ENCODE results near the gene TRERF1. TPM values are rescaled to one million over a fixed set of nuclear protein-coding genes. Genes with fewer than 3 reads are reported as not detected.

The TRERF1 gene
- total and polyA plus RNA-seq, 2 of the 4 experiments (the other 2 are of a cell fraction), result 6.3 to 9.9 TPM

GRCh38 chr6:42301986-42302385 lies 149.7 kb downstream of the TRERF1 start:
- POLR2A ChIA-PET (ENCODE audit: unreplicated experiment), result no interaction called here
- peaks cover 15% of the 10 kb centered on the region for H3K9me1 ChIP-seq (ENCODE audit: insufficient read depth, low read length)
- intact Hi-C loops (cut with micrococcal nuclease), result no loop called here

More at GRCh38 chr6:42301986-42302385, 149.7 kb downstream of the TRERF1 start:
- peaks cover 23% of the 10 kb centered on the region for H3K4me1 ChIP-seq (ENCODE audit: control insufficient read depth, insufficient read depth, low read length)
- CTCF ChIA-PET, result interaction anchor here (0.6 to 2.2 kb wide), 3 partner anchors 12 to 246 kb away, joined by 3 to 7 read pairs (median 3); no protein-coding TSS in a partner anchor
- no peak overlapping the region for H2AK9ac ChIP-seq (replicated peaks; ENCODE audit: low read depth, low read length, poor library complexity)
- no peak overlapping the region for H2AK5ac ChIP-seq (ENCODE audit: low read depth, low read length)
- no peak overlapping the region for H3K56ac ChIP-seq (ENCODE audit: extremely low read depth, insufficient read depth, low read length)
- H3K9me3 ChIP-seq (ENCODE audit: control insufficient read depth, insufficient read depth, low read length), result no peaks in the 10 kb centered on the region
- no peak overlapping the region for H3K4me2 ChIP-seq (ENCODE audit: low read depth, low read length)
- peaks cover 9% of the 10 kb centered on the region for H3K36me3 ChIP-seq (ENCODE audit: control insufficient read depth, insufficient read depth, low read length)
- no peak overlapping the region for H3K18ac ChIP-seq (ENCODE audit: low read depth, low read length)
- no peak overlapping the region for H3K9ac ChIP-seq (ENCODE audit: low read depth, low read length)
- TF ChIP-seq USF2 (IDR thresholded peaks at IDR 0.05; ENCODE audit: low read depth, low read length) (no peak), RCOR1 (IDR thresholded peaks at IDR 0.05; ENCODE audit: insufficient replicate concordance, low read length) (no peak), CEBPB (IDR thresholded peaks at IDR 0.05; ENCODE audit: low read depth, low read length) (no peak), SMC3 (IDR thresholded peaks at IDR 0.05; ENCODE audit: low read depth, low read length) (no peak), FOS (IDR thresholded peaks at IDR 0.05; ENCODE audit: low read depth, low read length) (no peak), BHLHE40 (IDR thresholded peaks at IDR 0.05; ENCODE audit: low read depth, low read length) (no peak), NFE2L2 (IDR thresholded peaks at IDR 0.05; ENCODE audit: low read depth, low read length) (no peak), RFX5 (IDR thresholded peaks at IDR 0.05; ENCODE audit: low read depth, low read length) (no peak), RAD21 (IDR thresholded peaks at IDR 0.05; ENCODE audit: low read length) (no peak), MAZ (IDR thresholded peaks at IDR 0.05; ENCODE audit: borderline replicate concordance, low read depth, low read length) (no peak), POLR2A (IDR thresholded peaks at IDR 0.05; ENCODE audit: low read depth, low read length) (no peak), ELK1 (IDR thresholded peaks at IDR 0.05; ENCODE audit: borderline replicate concordance, low read depth, low read length) (no peak), MAFK (IDR thresholded peaks at IDR 0.05; ENCODE audit: low read depth, low read length) (no peak), CTCF (conservative IDR thresholded peaks at IDR 0.05; ENCODE audit: low read depth, low read length) (no peak), MXI1 (IDR thresholded peaks at IDR 0.05; ENCODE audit: borderline replicate concordance, low read depth, low read length) (no peak), CHD1 (IDR thresholded peaks at IDR 0.05; ENCODE audit: low read depth, low read length) (no peak)
- no peak overlapping the region for H3K27ac ChIP-seq (ENCODE audit: insufficient read depth, low read length)
- DNase-seq (no peak), ATAC-seq (ENCODE audit: low read depth) (no peak)
- H2BK15ac ChIP-seq (ENCODE audit: low read depth, low read length), result no peak overlapping the region
- dilution Hi-C loops (cut with HindIII; ENCODE audit: low sequenced_read_pairs, unreplicated experiment) (no loop called here), in situ Hi-C loops (cut with MboI; ENCODE audit: low sequenced_read_pairs) (no loop called here)
- H2BK5ac ChIP-seq (ENCODE audit: low read depth, low read length, poor library complexity, severe bottlenecking), result no peak overlapping the region
- WGBS, 2 experiments (ENCODE audit: extremely low coverage in 2 of 2, insufficient read length in 1 of 2), result no CpG with 5 or more reads among the region's 1 CpG
- H3K27me3 ChIP-seq (ENCODE audit: control insufficient read depth, insufficient read depth, low read length), result no peaks in the 10 kb centered on the region
- H3K14ac ChIP-seq (replicated peaks; ENCODE audit: low read depth, low read length), result no peak overlapping the region
- no peak overlapping the region for H3K4ac ChIP-seq (ENCODE audit: low read depth, low read length)
- BruUV-seq (replicated peaks), result no TSS peak
- H2BK120ac ChIP-seq (ENCODE audit: low read depth, low read length), result no peak overlapping the region
- no peak overlapping the region for H4K8ac ChIP-seq (ENCODE audit: low read depth in 2 of 2, low read length in 2 of 2)
- no peak overlapping the region for H3K23ac ChIP-seq (ENCODE audit: low read depth, low read length)
- H2AFZ ChIP-seq (replicated peaks; ENCODE audit: low read length, poor library complexity), result no peak overlapping the region
- H4K20me1 ChIP-seq (ENCODE audit: insufficient read depth, low read length), result no peaks in the 10 kb centered on the region; the same call in 1 of the 2 replicates
- no peak overlapping the region for H2BK20ac ChIP-seq (ENCODE audit: low read depth, low read length)
- H3K79me1 ChIP-seq (ENCODE audit: low read depth in 1 of 2, low read length in 2 of 2), result peaks cover 40 to 76% of the 10 kb centered on the region in 2 experiments
- no peak overlapping the region for H3K4me3 ChIP-seq (ENCODE audit: insufficient read depth, low read depth, low read length)
- H4K91ac ChIP-seq (ENCODE audit: insufficient read depth, low read depth, low read length), result no peak overlapping the region
- no peak overlapping the region for H4K5ac ChIP-seq (ENCODE audit: low read depth, low read length)

All from IMR-90 (cell line).